T follicular helper cell (primary cell): ENCODE measurements around the gene GPER1.

ENCODE experiments used
- DNase-seq: peaks from one replicate; pipeline ENCODE4 v3.0.0-alpha.2; 2020; ENCODE audit warnings: low read depth

The GPER1 gene

GRCh38 chr7:1090236-1090635, 2.3 kb downstream of the GPER1 start:
- DNase-seq, result no peak

DNA sequence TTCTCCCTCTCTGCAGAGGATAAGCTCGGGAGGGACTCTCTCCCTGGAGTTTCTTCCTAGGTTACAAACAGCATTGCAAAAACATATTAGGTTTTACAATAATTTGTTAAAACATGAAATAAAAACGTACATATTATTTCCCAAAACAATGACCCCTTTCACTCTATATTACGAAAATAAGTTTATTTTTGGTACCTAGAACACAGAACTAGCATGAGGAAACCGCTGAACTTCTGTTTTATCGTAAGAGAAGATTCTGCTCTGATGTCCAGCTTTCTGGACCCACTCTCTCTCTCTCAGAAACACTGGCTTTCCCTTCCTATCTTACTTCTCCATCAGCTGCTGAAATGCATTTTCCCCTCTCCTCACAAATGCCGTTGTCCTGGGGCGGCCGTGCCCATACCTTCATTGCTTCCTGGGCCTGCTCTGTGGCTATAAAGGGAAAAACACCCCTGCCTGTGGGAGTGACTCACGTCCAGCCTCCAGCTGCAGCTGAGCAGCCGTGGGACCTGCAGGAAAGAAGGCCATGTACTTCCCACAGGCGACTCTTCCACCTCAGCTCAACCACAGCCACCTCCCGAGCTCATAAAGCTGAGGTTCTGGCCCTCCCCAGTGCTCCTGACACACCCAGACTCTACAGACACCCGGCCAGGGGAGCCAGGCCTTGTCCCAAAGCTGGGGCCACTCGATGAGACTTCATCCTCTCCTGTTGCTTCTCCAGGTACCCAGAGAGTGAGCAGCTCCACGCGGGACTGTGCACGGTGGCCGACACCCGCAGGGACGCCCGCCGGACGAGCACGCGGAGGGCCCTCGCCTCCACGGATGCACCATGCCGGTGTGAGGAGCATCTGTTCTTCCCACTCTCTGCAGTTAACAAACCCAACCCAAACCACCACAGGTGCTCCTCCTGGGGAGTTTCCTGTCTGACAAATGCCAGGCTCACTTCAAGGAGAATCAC, 3.1 kb downstream of the GPER1 start:
- DNase-seq, result no peak

- DNase-seq, result no peak
Observed at GRCh38 chr7:1091644-1092027, 3.7 kb downstream of the GPER1 start.

GRCh38 chr7:1092161-1092632, 4.3 kb downstream of the GPER1 start:
- no peak for DNase-seq

- no peak for DNase-seq
Observed at GRCh38 chr7:1092806-1093501, 5.0 kb downstream of the GPER1 start.

DNA sequence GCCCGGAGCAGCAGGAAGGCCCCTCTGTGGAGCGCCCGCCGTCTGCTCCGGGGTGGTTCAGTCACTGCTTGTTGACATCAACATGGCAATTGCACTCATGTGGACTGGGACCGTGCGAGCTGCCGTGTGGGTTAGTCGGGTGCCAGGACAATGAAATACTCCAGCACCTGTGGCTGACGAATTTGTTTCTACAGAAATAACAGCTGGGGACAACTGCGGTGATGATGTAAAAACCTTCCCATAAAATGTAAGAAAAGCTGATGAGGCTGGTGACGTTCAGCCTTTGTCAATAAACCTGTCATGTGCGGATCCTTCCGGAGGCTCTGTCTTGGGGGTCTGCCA, 5.6 kb downstream of the GPER1 start:
- no peak for DNase-seq

DNA sequence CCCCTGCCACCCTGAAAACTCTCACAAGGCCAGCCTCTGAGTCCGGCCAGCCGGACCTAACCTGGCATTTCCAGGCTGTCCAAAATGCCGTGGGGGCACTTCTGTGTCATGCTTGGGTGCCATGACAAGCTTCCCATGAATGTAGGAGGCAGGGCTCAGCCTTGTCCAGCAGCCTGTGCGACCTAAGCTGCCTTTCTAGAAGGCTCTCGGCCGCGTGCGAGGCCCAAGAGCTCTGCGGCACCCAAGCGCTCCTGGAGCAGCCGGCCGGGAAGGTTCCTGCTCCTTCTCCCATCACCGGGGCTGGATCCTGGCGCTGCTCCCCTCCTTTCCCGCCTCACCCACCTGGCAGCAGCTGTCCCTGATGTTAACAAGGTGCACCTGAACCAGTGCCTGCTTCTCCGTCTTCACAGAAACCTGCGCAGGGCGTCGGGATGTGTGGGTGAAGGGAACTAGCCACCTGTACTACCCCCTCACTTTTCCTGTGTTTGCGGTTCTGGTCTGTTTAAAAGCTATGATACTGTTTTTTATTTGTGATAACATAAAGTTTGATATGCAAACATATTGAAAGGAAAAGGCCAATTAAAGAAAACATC, 6.1 kb downstream of the GPER1 start:
- no peak for DNase-seq

- DNase-seq, result no peak
Observed at GRCh38 chr7:1094870-1095269, 7.0 kb downstream of the GPER1 start.

- no peak for DNase-seq
Observed at GRCh38 chr7:1095621-1096155, 7.8 kb downstream of the GPER1 start.

DNA sequence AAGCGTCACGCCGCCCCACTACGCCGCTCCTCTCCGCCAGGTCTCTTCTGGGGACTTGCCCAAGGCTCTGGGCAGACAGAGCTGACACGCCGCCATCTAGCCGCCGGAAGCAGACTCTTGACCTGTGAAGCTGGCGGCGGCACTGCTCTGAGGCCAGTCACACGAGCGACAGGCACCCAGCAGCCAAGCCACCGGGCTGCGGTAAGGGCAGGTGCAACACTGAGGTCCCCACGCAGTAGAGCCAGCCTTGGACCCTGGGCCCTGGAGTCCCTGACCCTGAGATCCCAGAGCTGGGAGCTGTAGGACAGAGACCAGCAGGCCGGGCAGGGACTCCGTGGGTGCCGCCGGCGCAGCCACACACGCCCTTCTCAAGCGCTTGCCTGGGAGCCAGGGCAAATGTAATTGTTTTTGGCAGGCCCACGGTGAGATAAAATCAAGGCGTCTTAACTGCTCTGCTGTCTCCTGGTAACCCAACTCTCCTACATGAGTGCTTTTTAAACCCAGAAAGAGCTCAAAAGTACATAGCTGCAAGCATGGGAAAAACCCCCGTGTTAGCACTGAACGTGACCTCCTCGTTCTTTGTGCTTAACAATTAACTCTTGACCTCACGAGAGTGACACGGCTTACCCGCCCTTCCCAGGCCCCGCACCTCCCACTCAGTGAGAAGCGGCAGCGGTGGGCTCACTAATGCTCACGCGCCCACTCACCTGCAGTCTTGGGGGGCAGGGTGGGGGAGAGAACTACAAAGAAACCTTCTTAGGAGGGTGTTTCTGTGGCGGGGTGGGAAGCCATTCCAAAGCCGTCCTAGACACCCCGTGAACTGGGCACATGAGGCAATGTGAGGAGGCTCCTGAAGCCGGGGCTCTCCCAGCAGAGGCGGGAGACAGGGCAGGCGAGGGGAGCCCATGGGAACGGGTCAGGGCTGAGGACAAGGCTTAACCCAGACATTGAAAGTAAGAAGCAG, 8.5 kb downstream of the GPER1 start:
- DNase-seq, result no peak

GRCh38 chr7:1097120-1097504, 9.2 kb downstream of the GPER1 start:
- no peak for DNase-seq

DNA sequence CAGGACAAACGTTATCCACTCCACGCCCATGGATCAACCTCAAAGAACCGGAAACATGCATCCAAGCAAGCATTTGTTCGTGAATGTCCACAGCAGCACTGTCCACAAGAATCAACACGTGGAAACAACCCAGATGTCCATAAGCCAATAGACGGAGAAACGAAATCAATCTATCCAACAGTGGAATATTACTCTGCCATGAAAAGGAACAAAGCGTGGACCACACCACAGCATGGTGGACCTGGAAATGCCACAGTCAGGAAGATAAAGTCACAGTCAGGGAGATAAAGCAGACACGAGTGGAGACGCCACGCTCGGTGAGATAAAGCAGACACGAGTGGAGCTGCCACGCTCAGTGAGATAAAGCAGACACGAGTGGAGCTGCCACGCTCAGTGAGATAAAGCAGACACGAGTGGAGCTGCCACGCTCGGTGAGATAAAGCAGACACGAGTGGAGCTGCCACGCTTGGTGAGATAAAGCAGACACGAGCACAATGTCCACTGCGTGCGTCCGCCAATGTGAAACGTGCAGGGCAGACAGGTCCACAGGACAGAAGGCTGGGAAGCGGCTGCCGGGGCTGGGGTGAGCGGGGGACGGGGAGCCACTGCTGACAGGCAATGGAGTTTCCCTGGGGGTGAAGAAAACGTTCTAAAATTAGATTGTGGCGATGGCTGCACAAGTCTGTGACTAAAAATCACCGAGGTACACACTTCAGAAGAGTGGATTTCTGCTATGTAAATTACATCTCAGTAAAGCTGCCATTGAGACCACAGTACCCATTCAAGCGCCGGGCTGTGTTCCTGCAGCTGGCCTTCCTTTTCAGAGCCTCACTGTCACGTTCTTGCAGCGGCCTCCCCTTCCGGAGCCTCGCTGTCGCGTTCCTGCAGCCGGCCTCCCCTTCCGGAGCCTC, 10.6 kb downstream of the GPER1 start:
- DNase-seq, result no peak

- no peak for DNase-seq
Observed at GRCh38 chr7:1099154-1099542, 11.2 kb downstream of the GPER1 start.

DNA sequence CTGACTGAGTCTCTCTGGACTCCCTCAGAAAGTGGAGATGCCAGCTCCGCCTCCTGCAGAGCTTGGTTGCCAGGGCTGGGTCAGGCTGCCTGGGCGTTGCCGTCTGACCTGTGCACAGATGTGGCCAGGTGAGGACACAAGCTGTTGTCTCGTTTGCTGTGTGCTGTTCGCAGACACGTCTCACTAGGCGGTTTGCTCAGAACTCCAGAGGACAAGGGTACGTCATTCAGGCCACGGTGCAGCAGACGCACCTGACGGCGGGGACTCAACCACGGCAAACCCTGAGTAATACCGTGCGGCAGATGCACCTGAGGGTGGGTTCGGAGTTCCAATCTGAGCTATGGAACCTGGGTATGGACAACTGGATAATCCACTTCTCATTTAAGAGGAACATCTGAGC, 11.7 kb downstream of the GPER1 start:
- DNase-seq, result no peak

DNA sequence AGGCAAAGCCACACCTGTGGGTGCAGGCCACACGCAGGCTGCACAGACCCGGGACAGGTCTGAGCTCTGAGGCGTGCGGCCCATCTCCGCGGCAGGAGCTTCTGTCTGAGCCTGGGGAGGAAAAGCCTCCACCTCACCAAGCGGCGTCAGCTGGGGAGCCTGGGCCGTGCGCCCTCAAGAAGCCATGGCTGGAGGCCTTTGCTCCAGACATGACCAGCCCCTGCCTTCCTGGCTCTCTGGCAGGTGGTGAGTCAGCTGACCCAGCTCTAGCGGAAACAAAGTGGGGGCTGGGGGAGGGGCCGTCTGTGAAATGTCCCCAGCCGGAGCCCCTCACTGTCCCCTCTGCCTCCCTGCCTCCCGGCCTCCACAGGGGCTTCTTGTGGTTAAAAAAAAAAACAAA, 12.5 kb downstream of the GPER1 start:
- DNase-seq, result no peak

DNA sequence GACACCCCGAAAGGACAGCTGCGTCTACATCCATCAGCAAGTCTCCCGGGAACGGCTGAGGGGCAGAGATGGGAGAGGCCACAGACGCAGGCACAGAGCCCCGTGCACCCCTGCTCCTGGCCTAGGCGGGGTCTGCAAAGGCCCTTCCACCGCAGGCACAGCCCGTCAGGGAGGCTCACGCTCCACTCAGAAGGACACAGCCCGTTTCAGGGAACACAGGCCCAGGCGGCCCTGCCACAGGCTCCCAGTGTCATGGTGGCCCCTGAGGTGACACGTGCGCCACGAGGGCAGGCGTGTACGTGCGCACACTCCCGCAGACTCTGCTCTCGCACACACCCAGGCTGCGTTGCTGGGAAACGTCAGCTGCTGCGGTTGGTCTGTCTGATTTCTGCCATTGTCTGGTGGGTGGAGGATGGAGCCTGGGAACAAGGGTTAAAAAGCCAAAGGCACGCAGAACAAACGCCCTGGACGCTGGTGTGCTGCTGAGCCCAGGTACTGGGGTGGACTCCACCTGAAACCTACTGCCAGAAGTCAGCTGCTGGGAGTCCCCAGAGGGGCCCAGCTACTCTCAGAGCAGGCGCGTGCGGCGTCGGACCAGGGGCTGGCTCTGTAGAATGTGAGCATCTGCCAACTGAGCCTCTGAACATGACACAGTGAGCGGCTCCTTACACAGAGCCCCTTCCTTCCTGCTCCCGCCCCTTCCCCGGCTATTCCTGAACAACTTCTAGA, 13.1 kb downstream of the GPER1 start:
- DNase-seq, result no peak

GRCh38 chr7:1101563-1102431, 13.9 kb downstream of the GPER1 start:
- DNase-seq, result no peak

GRCh38 chr7:1103009-1103788, 15.3 kb downstream of the GPER1 start:
- DNase-seq, result no peak
